ENCODE results near the gene EPB41L1.

GRCh38 chr20:36219671-36220220 lies 65.2 kb downstream of the EPB41L1 start:
- no peak for TF ChIP-seq CTCF (IDR thresholded peaks at IDR 0.05)
- no peak for TF ChIP-seq EZH2 (IDR thresholded peaks at IDR 0.05)
- no peak for TF ChIP-seq EZH2phosphoT487 (IDR thresholded peaks at IDR 0.05)
